HUES64 (cell line): ENCODE measurements around the gene SAMD8.
"Not testable (repeated sequence)": the region's sequence is repeated elsewhere in the genome, so short reads cannot be mapped to it uniquely, and the experiment has no call there.

Source experiments
- H3K27ac ChIP-seq: 2 replicates; pipeline ENCODE4 v1.7.0; 2013; ENCODE audit warnings: low read depth, low read length, inconsistent platforms
- H3K27me3 ChIP-seq: 2 replicates; pipeline ENCODE4 v1.6.1; 2013; ENCODE audit warnings: mild to moderate bottlenecking, low read length; ENCODE audit not compliant: insufficient read depth
- H3K36me3 ChIP-seq: 2 replicates; pipeline ENCODE4 v1.6.1; 2013; ENCODE audit warnings: mild to moderate bottlenecking, low read length; ENCODE audit not compliant: insufficient read depth
- H3K4me1 ChIP-seq: 2 replicates; pipeline ENCODE4 v1.6.1; 2013; ENCODE audit warnings: mild to moderate bottlenecking, low read length, moderate library complexity; ENCODE audit not compliant: insufficient read depth
- H3K4me3 ChIP-seq: 2 replicates; pipeline ENCODE4 v1.5.1; 2013; ENCODE audit warnings: mild to moderate bottlenecking, low read length, moderate library complexity
- H3K9ac ChIP-seq: 2 replicates; pipeline ENCODE4 v1.6.1; 2013; ENCODE audit warnings: mild to moderate bottlenecking, low read depth, low read length
- H3K9me3 ChIP-seq: 2 replicates; pipeline ENCODE4 v1.6.1; 2013; ENCODE audit warnings: low read depth, low read length; ENCODE audit not compliant: insufficient read depth
- WGBS: fragments of 150-250, 120-280 bp; methylation state at CpG from one replicate; pipeline ENCODE4 v1.1.7; 2013; ENCODE audit warnings: missing lambda C conversion rate; 5-methylcytosine and 5-hydroxymethylcytosine counted together

Gene SAMD8

GRCh38 chr10:75209086-75209920, 97.8 kb downstream of the SAMD8 start:
- Histone ChIP-seq H3K4me1 (peaks cover 22% of the 10 kb centered on the region), H3K9me3 (no peaks in the 10 kb centered on the region), H3K27me3 (no peaks in the 10 kb centered on the region), H3K9ac (peak overlapping the region; percentile 93), H3K4me3 (peak overlapping the region; percentile 94), H3K27ac (peak overlapping the region; percentile 99), H3K36me3 (peaks cover 27% of the 10 kb centered on the region)
- WGBS = 91% methylated on average over 16 of the region's 16 CpGs

GRCh38 chr10:75209921-75210281, 98.4 kb downstream of the SAMD8 start:
- Histone ChIP-seq H3K9me3 (no peaks in the 10 kb centered on the region), H3K4me1 (peaks cover 22% of the 10 kb centered on the region), H3K4me3 (peak overlapping the region; percentile 94), H3K27ac (peak overlapping the region; percentile 99), H3K9ac (peak overlapping the region; percentile 93), H3K27me3 (no peaks in the 10 kb centered on the region), H3K36me3 (peaks cover 33% of the 10 kb centered on the region)
- WGBS = 15% methylated on average over 19 of the region's 19 CpGs

- peaks cover 22% of the 10 kb centered on the region for H3K4me1 ChIP-seq
- under 1% methylated on average over 80 of the region's 80 CpGs for WGBS
- H3K36me3 ChIP-seq = peaks cover 38% of the 10 kb centered on the region
- peak within 1 kb of the TSS; percentile 93 for H3K9ac ChIP-seq
- H3K27ac ChIP-seq = peak within 1 kb of the TSS; percentile 99
- H3K27me3 ChIP-seq = no peaks in the 10 kb centered on the region
- H3K9me3 ChIP-seq = no peaks in the 10 kb centered on the region
- peak within 1 kb of the TSS; percentile 94 for H3K4me3 ChIP-seq
Measured at GRCh38 chr10:75210282-75211006, 99.0 kb downstream of the SAMD8 start, which contains the start of gene VDAC2. VDAC2 (plus strand) TSS chr10:75210796; CDS start chr10:75211159, 363 bp downstream.

GRCh38 chr10:75211007-75211691, 99.7 kb downstream of the SAMD8 start:
- peak overlapping the region; percentile 99 for H3K27ac ChIP-seq
- WGBS = under 1% methylated on average over 38 of the region's 38 CpGs
- H3K9me3 ChIP-seq = no peaks in the 10 kb centered on the region

GRCh38 chr10:75212343-75212742, 100.9 kb downstream of the SAMD8 start:
- peak overlapping the region; percentile 93; the same call in 1 of the 2 replicates for H3K9ac ChIP-seq
- peaks cover 19% of the 10 kb centered on the region for H3K4me1 ChIP-seq
- H3K9me3 ChIP-seq = no peaks in the 10 kb centered on the region
- 90% methylated on average over 6 of the region's 6 CpGs for WGBS
- no peak overlapping the region for H3K27ac ChIP-seq
- H3K36me3 ChIP-seq = peaks cover 57% of the 10 kb centered on the region
- no peaks in the 10 kb centered on the region for H3K27me3 ChIP-seq
- peak overlapping the region; percentile 94 for H3K4me3 ChIP-seq

More at GRCh38 chr10:75211007-75211691, 99.7 kb downstream of the SAMD8 start:
- Histone ChIP-seq H3K27me3 (no peaks in the 10 kb centered on the region), H3K4me3 (peak overlapping the region; percentile 94), H3K9ac (peak overlapping the region; percentile 93), H3K36me3 (peaks cover 45% of the 10 kb centered on the region), H3K4me1 (peaks cover 22% of the 10 kb centered on the region)

- peaks cover 30% of the 10 kb centered on the region for H3K4me1 ChIP-seq
- H3K36me3 ChIP-seq = peaks cover 98% of the 10 kb centered on the region
- H3K9ac ChIP-seq = no peak overlapping the region
- H3K9me3 ChIP-seq = no peaks in the 10 kb centered on the region
- H3K4me3 ChIP-seq = no peak overlapping the region
- WGBS = 97% methylated on average over 4 of the region's 4 CpGs
- H3K27ac ChIP-seq = no peak overlapping the region
- no peaks in the 10 kb centered on the region for H3K27me3 ChIP-seq
Measured at GRCh38 chr10:75220274-75220673, 108.8 kb downstream of the SAMD8 start.

GRCh38 chr10:75221492-75221891, 110.0 kb downstream of the SAMD8 start:
- not testable (repeated sequence) for H3K27ac ChIP-seq, H3K9me3 ChIP-seq, H3K27me3 ChIP-seq, H3K9ac ChIP-seq, H3K4me3 ChIP-seq
- Histone ChIP-seq H3K36me3 (peaks cover 97% of the 10 kb centered on the region), H3K4me1 (peaks cover 42% of the 10 kb centered on the region)
- WGBS = 99% methylated on average over 7 of the region's 8 CpGs

- Histone ChIP-seq H3K27ac (peak overlapping the region; percentile 88), H3K4me3 (peak overlapping the region; percentile 5; the same call in 1 of the 2 replicates), H3K27me3 (no peaks in the 10 kb centered on the region), H3K36me3 (peaks cover 91% of the 10 kb centered on the region), H3K9ac (peak overlapping the region; percentile 43; the same call in 1 of the 2 replicates), H3K4me1 (peaks cover 51% of the 10 kb centered on the region), H3K9me3 (no peaks in the 10 kb centered on the region)
- WGBS = 40% methylated on average over 2 of the region's 2 CpGs
Measured at GRCh38 chr10:75223507-75223906, 112.1 kb downstream of the SAMD8 start.

GRCh38 chr10:75226095-75226494, 114.6 kb downstream of the SAMD8 start:
- H3K9ac ChIP-seq = no peak overlapping the region
- WGBS = 100% methylated on average over 2 of the region's 2 CpGs
- H3K36me3 ChIP-seq = peaks cover 93% of the 10 kb centered on the region

GRCh38 chr10:75226656-75227055, 115.2 kb downstream of the SAMD8 start:
- Histone ChIP-seq H3K9me3 (no peaks in the 10 kb centered on the region), H3K4me1 (peaks cover 51% of the 10 kb centered on the region), H3K27me3 (no peaks in the 10 kb centered on the region), H3K27ac (peak overlapping the region; percentile 88), H3K36me3 (peaks cover 93% of the 10 kb centered on the region), H3K4me3 (no peak overlapping the region), H3K9ac (no peak overlapping the region)
- 90% methylated on average over 5 of the region's 5 CpGs for WGBS

More at GRCh38 chr10:75226095-75226494, 114.6 kb downstream of the SAMD8 start:
- H3K4me3 ChIP-seq = no peak overlapping the region
- no peaks in the 10 kb centered on the region for H3K9me3 ChIP-seq
- peak overlapping the region; percentile 88 for H3K27ac ChIP-seq
- H3K4me1 ChIP-seq = peaks cover 51% of the 10 kb centered on the region
- H3K27me3 ChIP-seq = no peaks in the 10 kb centered on the region
